Type B pancreatic cell (in vitro differentiated cells): ENCODE results near the gene ZBTB20. TPM values are rescaled to one million over a fixed set of nuclear protein-coding genes. Genes with fewer than 3 reads are reported as not detected.

ENCODE experiments used
- DNase-seq: peaks from one replicate; pipeline ENCODE4 v3.0.0; 2021; ENCODE audit warnings: mixed read lengths; ENCODE audit not compliant: unreplicated experiment; ENCODE audit errors: extremely low spot score
- H3K27ac Mint-ChIP-seq: 2 replicates; pipeline ENCODE4 v1.8.0; 2021; ENCODE audit warnings: mild to moderate bottlenecking, mixed read lengths
- H3K27me3 Mint-ChIP-seq: 2 replicates; pipeline ENCODE4 v1.8.0; 2021; ENCODE audit warnings: mixed read lengths
- H3K36me3 Mint-ChIP-seq: 2 replicates; pipeline ENCODE4 v1.8.0; 2021; ENCODE audit warnings: mixed read lengths
- H3K4me1 Mint-ChIP-seq: one replicate; pipeline ENCODE4 v1.8.0; 2021; ENCODE audit warnings: mixed read lengths; ENCODE audit not compliant: unreplicated experiment
- H3K4me3 Mint-ChIP-seq: 2 replicates; pipeline ENCODE4 v1.8.0; 2021; ENCODE audit warnings: mild to moderate bottlenecking, mixed read lengths
- H3K9me3 Mint-ChIP-seq: 2 replicates; pipeline ENCODE4 v1.8.0; 2021; ENCODE audit warnings: mixed read lengths
- CTCF ChIP-seq: fragments of 200-600 bp; sonication (generic); conservative IDR thresholded peaks from 2 replicates; pipeline ENCODE4 v1.5.0; 2021; ENCODE audit warnings: antibody characterized with exemption, mild to moderate bottlenecking
- total RNA-seq: library from RNA; stranded (reverse); gene quantifications from 2 replicates; pipeline ENCODE4 v1.2.1, GENCODE V29; 2021; ENCODE audit warnings: low replicate concordance

Gene ZBTB20
- total RNA-seq, 1 donor from 2014 or later: 14.4 TPM

DNA sequence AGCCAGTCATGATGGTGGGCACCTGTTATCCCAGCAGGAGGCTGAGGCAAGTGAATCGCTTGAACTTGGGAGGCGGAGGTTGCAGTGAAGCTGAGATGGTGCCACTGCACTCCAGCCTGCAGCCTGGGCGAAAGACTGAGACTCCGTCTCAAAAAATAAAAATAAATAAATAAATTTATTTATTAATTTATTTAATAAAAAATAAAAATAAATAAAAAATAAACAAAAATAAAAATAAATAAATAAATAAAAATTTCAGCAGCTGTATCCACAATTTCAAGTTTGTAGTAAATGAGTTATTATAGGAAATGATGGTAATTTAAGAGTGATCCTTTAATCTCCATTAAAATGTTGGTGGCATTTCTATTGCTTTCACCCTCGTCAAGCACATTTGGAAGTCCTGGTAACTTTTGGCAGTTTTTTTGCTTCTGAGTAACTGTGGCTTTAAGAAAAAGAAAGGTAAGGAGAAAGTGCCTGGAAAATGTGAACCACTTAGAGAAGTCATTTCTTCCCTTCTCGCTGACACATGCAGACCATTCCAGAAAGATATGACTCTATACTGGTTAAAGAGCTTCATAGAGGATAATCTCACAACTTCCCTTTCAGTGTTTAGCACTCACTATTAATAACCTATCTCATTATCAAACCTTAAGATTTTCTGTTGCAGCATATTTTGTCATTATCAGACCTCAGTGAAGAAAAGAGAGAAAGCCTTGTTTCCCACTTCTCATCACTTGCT lies 556.6 kb downstream of the ZBTB20 start:
- Mint-ChIP-seq H3K4me1 (no peaks in the 10 kb centered on the region), H3K9me3 (no peaks in the 10 kb centered on the region), H3K36me3 (no peaks in the 10 kb centered on the region), H3K4me3 (no peak overlapping the region), H3K27ac (no peak overlapping the region), H3K27me3 (no peaks in the 10 kb centered on the region)
- no peak for TF ChIP-seq CTCF
- no peak for DNase-seq

GRCh38 chr3:114587986-114588385 lies 559.1 kb downstream of the ZBTB20 start:
- no peak overlapping the region for H3K4me3 Mint-ChIP-seq
- no peak overlapping the region for H3K27ac Mint-ChIP-seq
- H3K27me3 Mint-ChIP-seq: no peaks in the 10 kb centered on the region
- no peaks in the 10 kb centered on the region for H3K9me3 Mint-ChIP-seq
- H3K36me3 Mint-ChIP-seq: no peaks in the 10 kb centered on the region
- DNase-seq: no peak
- TF ChIP-seq CTCF: no peak
- no peaks in the 10 kb centered on the region for H3K4me1 Mint-ChIP-seq

DNA sequence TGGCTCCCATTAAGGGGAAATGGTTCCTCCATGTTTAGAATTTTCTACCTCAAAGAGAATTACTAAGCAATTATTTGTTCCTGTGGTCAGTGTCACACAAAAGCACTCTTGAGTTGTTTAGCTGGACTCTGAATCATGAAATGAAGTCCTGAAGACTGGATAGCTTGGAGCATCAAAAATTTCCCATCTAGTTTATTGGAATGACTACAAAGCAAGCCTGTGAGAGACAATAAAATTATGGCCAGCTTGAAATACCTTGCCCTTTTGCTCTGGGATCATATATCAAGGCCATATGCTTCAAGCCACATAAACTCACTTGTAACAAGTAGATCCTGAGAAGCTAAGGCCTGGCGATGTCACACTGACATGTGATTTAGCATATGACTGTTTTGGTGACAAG lies 561.0 kb downstream of the ZBTB20 start:
- no peaks in the 10 kb centered on the region for H3K27me3 Mint-ChIP-seq
- no peak for TF ChIP-seq CTCF
- H3K36me3 Mint-ChIP-seq: no peaks in the 10 kb centered on the region
- no peaks in the 10 kb centered on the region for H3K9me3 Mint-ChIP-seq
- no peak overlapping the region for H3K4me3 Mint-ChIP-seq
- H3K4me1 Mint-ChIP-seq: no peaks in the 10 kb centered on the region
- DNase-seq: no peak
- no peak overlapping the region for H3K27ac Mint-ChIP-seq

GRCh38 chr3:114585687-114586086 lies 561.4 kb downstream of the ZBTB20 start:
- no peak overlapping the region for H3K27ac Mint-ChIP-seq
- H3K9me3 Mint-ChIP-seq: no peaks in the 10 kb centered on the region
- DNase-seq: no peak
- H3K36me3 Mint-ChIP-seq: no peaks in the 10 kb centered on the region
- no peaks in the 10 kb centered on the region for H3K4me1 Mint-ChIP-seq
- no peak overlapping the region for H3K4me3 Mint-ChIP-seq
- no peak for TF ChIP-seq CTCF
- no peaks in the 10 kb centered on the region for H3K27me3 Mint-ChIP-seq

GRCh38 chr3:114584734-114585371 lies 562.2 kb downstream of the ZBTB20 start:
- no peaks in the 10 kb centered on the region for H3K27me3 Mint-ChIP-seq
- no peak for DNase-seq
- H3K4me3 Mint-ChIP-seq: no peak overlapping the region
- no peaks in the 10 kb centered on the region for H3K4me1 Mint-ChIP-seq
- TF ChIP-seq CTCF: no peak
- no peaks in the 10 kb centered on the region for H3K36me3 Mint-ChIP-seq
- H3K27ac Mint-ChIP-seq: no peak overlapping the region
- no peaks in the 10 kb centered on the region for H3K9me3 Mint-ChIP-seq
